Astrocyte of the cerebellum (primary cell): ENCODE measurements around the gene POLG.

Experiments
- DNase-seq: peaks from one replicate; pipeline ENCODE4 v3.0.0-alpha.2; 2011; ENCODE audit warnings: low read depth
- H3K4me3 ChIP-seq: 2 replicates; pipeline ENCODE4 v1.5.1; 2011; ENCODE audit warnings: mild to moderate bottlenecking, low read depth, low read length, moderate library complexity
- in situ Hi-C: cut with HindIII; loops from 2 replicates; pipeline ENCODE4 v1.10.0; 2017; ENCODE audit warnings: low sequenced_read_pairs
- TF ChIP-seq, protein P1 (sequence below): IDR thresholded peaks from 2 replicates; pipeline ENCODE4 v1.5.1; 2012; ENCODE audit warnings: low read length, low read depth, moderate library complexity, mild to moderate bottlenecking; ENCODE audit errors: missing control alignments

Gene POLG

DNA sequence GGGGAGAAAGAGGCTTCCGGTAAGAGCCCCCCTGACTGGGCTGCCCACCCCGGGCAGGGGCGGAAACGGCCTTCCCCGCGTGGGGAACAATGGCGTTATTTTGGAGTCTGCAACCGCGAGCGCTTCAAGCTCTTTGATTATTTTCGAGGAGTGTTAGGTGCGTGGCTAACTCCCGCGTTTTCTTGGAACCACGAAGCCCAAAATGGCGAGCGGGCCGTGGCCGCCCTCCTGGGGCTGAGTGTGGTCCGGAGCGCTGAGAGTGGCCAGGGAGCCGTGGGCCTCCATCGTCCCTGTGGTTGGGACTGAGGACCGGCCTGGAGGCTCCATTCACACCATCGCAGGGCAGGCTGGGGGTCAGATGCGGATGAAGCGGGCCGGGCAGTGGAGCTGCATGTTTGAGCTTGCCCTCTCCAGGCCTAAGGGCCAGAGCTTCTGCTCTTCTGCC is 44.6 kb upstream of the POLG start:
- DNase-seq: no peak
- TF ChIP-seq, protein P1, sequence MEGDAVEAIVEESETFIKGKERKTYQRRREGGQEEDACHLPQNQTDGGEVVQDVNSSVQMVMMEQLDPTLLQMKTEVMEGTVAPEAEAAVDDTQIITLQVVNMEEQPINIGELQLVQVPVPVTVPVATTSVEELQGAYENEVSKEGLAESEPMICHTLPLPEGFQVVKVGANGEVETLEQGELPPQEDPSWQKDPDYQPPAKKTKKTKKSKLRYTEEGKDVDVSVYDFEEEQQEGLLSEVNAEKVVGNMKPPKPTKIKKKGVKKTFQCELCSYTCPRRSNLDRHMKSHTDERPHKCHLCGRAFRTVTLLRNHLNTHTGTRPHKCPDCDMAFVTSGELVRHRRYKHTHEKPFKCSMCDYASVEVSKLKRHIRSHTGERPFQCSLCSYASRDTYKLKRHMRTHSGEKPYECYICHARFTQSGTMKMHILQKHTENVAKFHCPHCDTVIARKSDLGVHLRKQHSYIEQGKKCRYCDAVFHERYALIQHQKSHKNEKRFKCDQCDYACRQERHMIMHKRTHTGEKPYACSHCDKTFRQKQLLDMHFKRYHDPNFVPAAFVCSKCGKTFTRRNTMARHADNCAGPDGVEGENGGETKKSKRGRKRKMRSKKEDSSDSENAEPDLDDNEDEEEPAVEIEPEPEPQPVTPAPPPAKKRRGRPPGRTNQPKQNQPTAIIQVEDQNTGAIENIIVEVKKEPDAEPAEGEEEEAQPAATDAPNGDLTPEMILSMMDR: no peak
- H3K4me3 ChIP-seq: no peak overlapping the region
- in situ Hi-C loops: no loop called here

DNA sequence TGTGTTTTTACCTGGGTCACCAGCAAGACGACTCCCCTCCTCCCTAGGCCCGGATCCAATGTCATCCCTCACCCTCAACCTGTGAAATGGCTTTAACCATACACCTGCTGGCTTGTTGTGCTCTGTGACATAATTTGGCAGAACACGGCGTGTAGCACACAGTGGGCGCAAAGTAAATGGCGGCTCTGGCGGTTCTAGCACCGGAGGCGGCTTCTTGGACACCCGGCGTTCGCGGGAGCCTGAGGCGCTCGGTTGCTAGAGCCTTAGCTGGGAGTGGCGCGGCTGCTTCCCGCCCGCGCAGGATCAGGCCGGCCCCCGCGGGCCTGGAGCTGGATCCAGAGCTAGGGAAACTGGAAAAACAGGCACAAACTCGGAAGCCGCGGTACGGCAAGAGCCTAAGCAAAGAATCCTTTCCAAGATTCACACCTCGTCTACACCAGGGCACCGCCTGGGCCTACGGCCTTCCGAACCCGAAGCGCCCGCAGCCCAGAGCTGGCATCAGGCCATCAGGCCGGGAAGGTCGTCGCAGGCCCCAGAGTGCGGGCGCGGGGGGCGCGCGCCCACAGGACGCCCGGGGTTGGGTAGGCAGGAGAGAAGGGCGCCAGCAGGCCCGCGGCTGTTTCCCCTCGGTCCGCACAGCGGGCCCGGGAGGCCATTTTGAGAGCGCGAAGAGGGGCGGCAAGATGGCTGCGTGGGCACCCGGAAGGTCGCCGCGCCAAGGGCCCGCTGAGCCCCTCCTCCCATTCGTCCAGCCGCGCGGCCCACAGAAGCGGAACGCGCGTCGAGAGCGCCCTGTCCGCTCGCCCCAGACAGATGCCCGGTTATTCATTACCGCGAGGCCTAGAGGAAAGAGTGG is 43.9 kb upstream of the POLG start:
- no peak overlapping the region for H3K4me3 ChIP-seq
- TF ChIP-seq, protein P1: no peak
- in situ Hi-C loops: no loop called here
- no peak for DNase-seq

DNA sequence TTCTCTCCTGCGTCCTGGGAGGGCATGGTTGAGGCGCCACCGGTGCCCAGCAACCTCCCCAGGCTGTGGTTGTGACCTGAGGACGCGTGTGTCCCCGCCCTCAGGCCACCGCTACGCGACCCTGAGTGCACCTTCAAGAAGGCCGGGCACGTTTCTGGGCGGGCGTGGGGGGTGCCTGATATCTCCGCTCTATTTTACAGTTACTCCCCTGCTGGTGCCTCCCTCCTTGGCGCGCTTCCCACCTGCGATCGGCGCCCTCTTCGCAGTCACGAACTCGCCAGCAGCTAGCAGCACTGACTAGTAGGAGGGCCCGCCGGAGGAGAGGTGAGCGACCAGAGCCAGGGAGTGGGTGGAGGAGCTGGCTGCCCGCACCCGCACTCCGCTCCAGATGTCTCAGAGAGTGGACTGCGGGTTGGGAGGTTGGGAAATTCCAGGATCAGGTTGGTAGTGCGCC is 43.2 kb upstream of the POLG start:
- in situ Hi-C loops: no loop called here
- TF ChIP-seq, protein P1: no peak
- no peak overlapping the region for H3K4me3 ChIP-seq
- no peak for DNase-seq

DNA sequence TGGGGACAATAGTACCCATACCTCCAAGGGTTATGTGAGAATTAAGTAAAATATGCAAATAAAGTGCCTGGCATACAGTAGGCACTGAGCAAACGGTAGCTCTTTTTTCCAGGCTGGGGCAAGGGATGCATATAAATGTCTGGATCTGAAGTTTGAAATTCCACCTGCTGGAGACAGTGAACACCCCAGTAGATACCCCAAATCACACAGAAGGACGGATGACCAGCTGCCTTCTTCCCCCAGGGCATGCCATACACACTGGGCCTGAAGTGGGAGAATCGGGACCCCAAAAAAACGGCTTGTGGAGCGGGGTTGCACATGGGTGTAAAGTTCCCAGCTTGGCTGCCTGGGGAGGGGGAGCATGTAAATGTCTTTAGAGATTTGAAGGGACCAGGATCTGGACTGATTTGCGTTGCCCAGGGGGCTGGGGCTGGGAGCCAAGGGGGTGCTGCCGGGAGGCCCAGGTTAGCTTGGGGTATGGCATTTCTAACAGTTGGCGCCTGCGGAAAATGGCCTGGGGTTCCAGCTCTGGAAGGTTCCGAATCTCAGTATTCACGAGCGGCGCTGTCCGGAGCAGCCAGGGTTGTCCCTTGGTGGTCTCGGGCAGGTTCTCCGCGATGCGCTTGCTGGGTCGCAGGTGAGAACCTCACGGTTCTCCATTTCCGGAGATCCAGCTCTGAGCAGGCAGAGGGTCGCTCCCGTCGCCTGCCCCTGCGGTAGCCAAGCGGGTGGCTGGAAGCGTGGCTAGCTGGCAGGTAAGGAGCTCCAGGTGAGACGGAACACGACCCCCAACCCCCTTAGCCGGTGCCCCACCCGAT is 42.6 kb upstream of the POLG start:
- TF ChIP-seq, protein P1: no peak
- H3K4me3 ChIP-seq: no peak overlapping the region
- in situ Hi-C loops: no loop called here
- DNase-seq: no peak

DNA sequence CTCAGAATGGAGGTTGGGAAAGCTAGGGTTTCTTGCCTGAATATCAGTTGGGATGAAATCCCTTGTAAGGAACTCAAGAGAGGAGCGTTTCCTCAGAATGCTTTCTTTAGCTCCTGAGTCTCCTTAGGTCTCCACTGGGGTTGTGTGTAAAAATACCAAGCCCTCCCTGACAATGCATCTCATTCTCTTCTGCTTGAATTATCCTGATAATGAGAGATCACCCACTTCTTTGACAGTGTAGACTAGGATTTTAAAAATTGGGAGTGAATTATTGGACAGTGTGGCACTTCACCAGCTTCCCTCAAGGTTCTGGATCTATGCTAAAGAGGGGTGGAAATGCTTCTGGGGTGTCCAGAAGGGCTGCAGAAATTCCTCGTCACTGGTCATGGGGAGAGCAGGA is 41.8 kb upstream of the POLG start:
- H3K4me3 ChIP-seq: no peak overlapping the region
- in situ Hi-C loops: no loop called here
- DNase-seq: no peak
- TF ChIP-seq, protein P1: no peak

DNA sequence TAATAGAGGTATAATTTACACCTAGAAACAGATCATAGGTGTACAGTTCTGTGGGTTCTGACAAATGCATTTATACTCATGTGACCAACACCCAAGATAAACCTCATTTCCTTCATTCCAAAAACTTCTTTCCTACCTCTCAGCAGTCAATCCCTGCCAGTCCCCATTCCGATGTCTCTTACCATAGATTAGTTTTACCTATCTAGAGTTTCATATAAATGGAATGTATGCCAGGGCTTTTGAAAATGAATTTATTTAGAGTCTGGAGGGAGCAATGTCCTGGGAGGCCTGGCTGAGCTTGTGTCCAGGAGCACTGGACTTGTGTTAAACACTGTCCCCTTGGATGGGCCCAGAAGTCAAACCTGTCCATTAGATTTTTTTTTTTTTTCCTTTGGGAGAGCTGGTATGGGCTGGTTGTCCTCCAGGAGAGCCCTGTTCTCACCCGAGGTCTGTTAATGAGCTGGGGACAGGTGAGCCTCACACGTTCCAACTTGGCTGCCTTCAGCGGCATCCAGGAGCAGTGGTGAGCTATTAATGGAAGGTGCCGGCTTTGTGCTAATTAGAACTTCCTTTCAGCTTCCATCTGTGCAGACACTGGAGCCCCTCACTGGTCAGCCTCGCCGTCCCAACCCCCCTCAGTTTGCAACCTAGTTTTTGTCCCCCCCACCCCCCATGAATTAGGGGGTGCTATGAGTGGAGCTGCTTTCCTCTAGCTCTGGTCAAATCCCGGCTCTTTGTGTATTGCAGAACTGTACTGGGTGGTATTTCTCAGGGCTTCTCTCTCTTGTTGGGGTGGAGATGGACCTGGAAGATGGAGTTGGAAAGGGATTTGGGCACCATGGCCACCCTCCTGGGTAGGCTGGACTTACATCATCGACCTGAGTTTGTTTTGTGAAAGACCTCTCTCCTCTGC is 40.7 kb upstream of the POLG start:
- H3K4me3 ChIP-seq: no peak overlapping the region
- no peak for DNase-seq
- in situ Hi-C loops: no loop called here
- TF ChIP-seq, protein P1: no peak
